SKM-1 (cell line): ENCODE data around the gene WSCD2.

Experiments
- DNase-seq: peaks from one replicate; lab custom pipeline; 2025; ENCODE audit not compliant: unreplicated experiment; lab: John Stamatoyannopoulos, UW

The WSCD2 gene

GRCh38 chr12:108231109-108231905, 102.2 kb downstream of the WSCD2 start:
- no peak for DNase-seq

- DNase-seq = no peak
Measured at GRCh38 chr12:108231909-108232434, 102.9 kb downstream of the WSCD2 start.

- DNase-seq = no peak
Measured at GRCh38 chr12:108232565-108232964, 103.5 kb downstream of the WSCD2 start.

GRCh38 chr12:108234158-108234557, 105.1 kb downstream of the WSCD2 start:
- no peak for DNase-seq

GRCh38 chr12:108235197-108235984, 106.3 kb downstream of the WSCD2 start:
- DNase-seq = no peak

- no peak for DNase-seq
Measured at GRCh38 chr12:108235985-108236263, 106.8 kb downstream of the WSCD2 start.

GRCh38 chr12:108236366-108236765, 107.3 kb downstream of the WSCD2 start:
- DNase-seq = no peak

- no peak for DNase-seq
Measured at GRCh38 chr12:108237272-108237671, 108.2 kb downstream of the WSCD2 start.

- DNase-seq = no peak
Measured at GRCh38 chr12:108238474-108238873, 109.4 kb downstream of the WSCD2 start.

GRCh38 chr12:108239378-108239777, 110.3 kb downstream of the WSCD2 start:
- no peak for DNase-seq

- DNase-seq = no peak
Measured at GRCh38 chr12:108240027-108240785, 111.1 kb downstream of the WSCD2 start.

- no peak for DNase-seq
Measured at GRCh38 chr12:108240928-108241327, 111.8 kb downstream of the WSCD2 start.

GRCh38 chr12:108241986-108242703, 113.1 kb downstream of the WSCD2 start:
- no peak for DNase-seq

- no peak for DNase-seq
Measured at GRCh38 chr12:108247130-108247529, 118.0 kb downstream of the WSCD2 start.

GRCh38 chr12:108248011-108248410, 118.9 kb downstream of the WSCD2 start:
- no peak for DNase-seq

- no peak for DNase-seq
Measured at GRCh38 chr12:108252523-108252922, 123.4 kb downstream of the WSCD2 start.

GRCh38 chr12:108253540-108253939, 124.5 kb downstream of the WSCD2 start:
- DNase-seq = no peak

GRCh38 chr12:108254030-108254429, 124.9 kb downstream of the WSCD2 start:
- DNase-seq = no peak

- no peak for DNase-seq
Measured at GRCh38 chr12:108254517-108255251, 125.6 kb downstream of the WSCD2 start.

- DNase-seq = no peak
Measured at GRCh38 chr12:108255252-108255602, 126.1 kb downstream of the WSCD2 start.
